Neuronal stem cell (in vitro differentiated cells): Measurements from ENCODE around the gene ZNF177.
"Not testable (repeated sequence)": the region's sequence is repeated elsewhere in the genome, so short reads cannot be mapped to it uniquely, and the experiment has no call there.

ENCODE experiments used
- DNase-seq: peaks from one replicate; pipeline ENCODE4 v3.0.0-alpha.2; 2013; ENCODE audit warnings: low spot score
- H2AFZ ChIP-seq: one replicate; pipeline ENCODE4 v1.6.1; 2013; ENCODE audit warnings: mild to moderate bottlenecking, low read length, inconsistent platforms
- H2AK5ac ChIP-seq: 2 replicates; pipeline ENCODE4 v1.6.1; 2013; ENCODE audit warnings: low read depth, mild to moderate bottlenecking, inconsistent platforms, low read length, moderate library complexity, mixed read lengths
- H2BK120ac ChIP-seq: 2 replicates; pipeline ENCODE4 v1.6.1; 2013; ENCODE audit warnings: low read depth, mild to moderate bottlenecking, inconsistent platforms, low read length, moderate library complexity, mixed read lengths
- H2BK12ac ChIP-seq: one replicate; pipeline ENCODE4 v1.6.1; 2013; ENCODE audit warnings: low read length, inconsistent platforms
- H2BK15ac ChIP-seq: 2 replicates; pipeline ENCODE4 v1.6.1; 2013; ENCODE audit warnings: mild to moderate bottlenecking, low read length, inconsistent platforms, mixed read lengths
- H2BK5ac ChIP-seq: one replicate; pipeline ENCODE4 v1.6.1; 2013; ENCODE audit warnings: inconsistent platforms, mild to moderate bottlenecking, low read length, moderate library complexity
- H3K14ac ChIP-seq: one replicate; pipeline ENCODE4 v1.6.1; 2013; ENCODE audit warnings: low read length, inconsistent platforms
- H3K18ac ChIP-seq: 2 replicates; pipeline ENCODE4 v1.6.1; 2013; ENCODE audit warnings: low read length, inconsistent platforms
- H3K23ac ChIP-seq: 2 replicates; pipeline ENCODE4 v1.6.1; 2013; ENCODE audit warnings: low read depth, mild to moderate bottlenecking, mixed read lengths, low read length, inconsistent platforms; ENCODE audit not compliant: poor library complexity
- H3K27ac ChIP-seq: replicated peaks from 3 replicates; pipeline ENCODE4 v1.5.1; 2013; ENCODE audit warnings: low read length, inconsistent platforms
- H3K27me3 ChIP-seq, 3 experiments: 2 replicates each; pipeline ENCODE4 v1.6.1; 2013; ENCODE audit warnings: low read length in 3 of 3, mild to moderate bottlenecking in 2 of 3, inconsistent platforms in 1 of 3, low read depth in 1 of 3, mixed read lengths in 1 of 3, moderate library complexity in 1 of 3; ENCODE audit not compliant: control insufficient read depth in 3 of 3, insufficient read depth in 3 of 3
- H3K36me3 ChIP-seq, 2 donors: replicated peaks in 1 of 2; 2 replicates each; pipeline ENCODE4 v1.6.1; 2013; ENCODE audit warnings: low read length in 2 of 2; ENCODE audit not compliant: control insufficient read depth in 2 of 2, insufficient read depth in 2 of 2
- H3K4ac ChIP-seq: 2 replicates; pipeline ENCODE4 v1.6.1; 2013; ENCODE audit warnings: inconsistent platforms, mild to moderate bottlenecking, low read length, moderate library complexity
- H3K4me1 ChIP-seq, 2 donors: 1 replicate in 1 of 2; 2 replicates in 1 of 2; pipeline ENCODE4 v1.6.1; 2013; ENCODE audit warnings: low read length in 2 of 2, low read depth in 1 of 2; ENCODE audit not compliant: control insufficient read depth in 2 of 2, insufficient read depth in 1 of 2
- H3K4me2 ChIP-seq: one replicate; pipeline ENCODE4 v1.6.1; 2013; ENCODE audit warnings: mild to moderate bottlenecking, low read length, inconsistent platforms; ENCODE audit not compliant: insufficient read depth, poor library complexity, severe bottlenecking
- H3K4me3 ChIP-seq, 2 donors: 2 replicates each; pipeline ENCODE4 v1.5.1; 2013; ENCODE audit warnings: low read length in 2 of 2, mild to moderate bottlenecking in 2 of 2, inconsistent platforms in 1 of 2, moderate library complexity in 1 of 2
- H3K79me1 ChIP-seq: one replicate; pipeline ENCODE4 v1.6.1; 2013; ENCODE audit warnings: low read depth, mild to moderate bottlenecking, inconsistent platforms, low read length, moderate library complexity
- H3K9ac ChIP-seq: one replicate; pipeline ENCODE4 v1.6.1; 2013; ENCODE audit warnings: mild to moderate bottlenecking, low read depth, low read length, inconsistent platforms; ENCODE audit not compliant: poor library complexity
- H3K9me3 ChIP-seq, 2 donors: replicated peaks in 1 of 2; 2 replicates each; pipeline versions ENCODE3 to v1.6.1; 2013; ENCODE audit warnings: low read length in 2 of 2, mild to moderate bottlenecking in 2 of 2, inconsistent platforms in 1 of 2, low read depth in 1 of 2, mixed read lengths in 1 of 2, moderate library complexity in 1 of 2; ENCODE audit not compliant: control insufficient read depth in 2 of 2, insufficient read depth in 1 of 2
- H4K8ac ChIP-seq: one replicate; pipeline ENCODE4 v1.6.1; 2013; ENCODE audit warnings: low read depth, mild to moderate bottlenecking, inconsistent platforms, low read length, moderate library complexity
- H4K91ac ChIP-seq: one replicate; pipeline ENCODE4 v1.6.1; 2013; ENCODE audit warnings: low read length, low read depth, mild to moderate bottlenecking, inconsistent platforms; ENCODE audit not compliant: poor library complexity
- WGBS, 2 donors: extraction: QIAGEN DNeasy Blood & Tissue Kit; methylation state at CpG; one replicate each; pipeline ENCODE4 v1.1.7; 2013; ENCODE audit warnings: missing lambda C conversion rate in 2 of 2, mixed read lengths in 1 of 2; ENCODE audit not compliant: insufficient read length in 2 of 2, insufficient replicate concordance in 1 of 2; ENCODE audit errors: extremely low coverage in 2 of 2; 5-methylcytosine and 5-hydroxymethylcytosine counted together

ZNF177 gene

GRCh38 chr19:9322201-9322600 is 40.6 kb upstream of the ZNF177 start:
- H3K23ac ChIP-seq, H3K4me2 ChIP-seq, H3K18ac ChIP-seq, H4K8ac ChIP-seq, H3K4me3 ChIP-seq, H2AK5ac ChIP-seq, H3K4ac ChIP-seq, H3K9ac ChIP-seq, H3K14ac ChIP-seq, H3K79me1 ChIP-seq, H4K91ac ChIP-seq, H3K36me3 ChIP-seq, H3K4me1 ChIP-seq, H2BK5ac ChIP-seq, H2BK120ac ChIP-seq, H2AFZ ChIP-seq, H3K27ac ChIP-seq, DNase-seq, H2BK12ac ChIP-seq, H3K27me3 ChIP-seq, H2BK15ac ChIP-seq: not testable (repeated sequence)
- peaks cover 10 to 30% of the 10 kb centered on the region in 2 donors for H3K9me3 ChIP-seq
- WGBS, 2 donors = no CpG with 5 or more reads among the region's 10 CpGs

DNA sequence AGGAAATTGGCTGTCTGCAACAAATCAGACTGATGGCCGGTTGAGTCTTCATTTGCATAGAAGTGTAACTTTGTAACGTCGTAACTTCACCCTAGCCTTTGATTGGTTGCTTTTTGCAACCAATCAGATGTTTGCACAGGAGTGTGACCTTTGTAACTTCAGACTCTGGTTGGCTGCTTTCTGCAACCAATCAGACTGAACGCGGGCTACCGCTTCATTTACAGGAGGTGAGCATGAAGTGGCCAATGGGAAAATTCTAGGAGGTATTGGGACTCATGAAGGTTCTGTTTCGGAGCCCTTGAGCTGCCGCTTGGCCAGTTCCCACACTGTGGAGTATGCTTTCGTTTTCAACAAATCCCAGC is 39.3 kb upstream of the ZNF177 start:
- peak overlapping the region; percentile 90 for H2AFZ ChIP-seq
- H3K14ac ChIP-seq = no peak overlapping the region
- no peak overlapping the region for H2AK5ac ChIP-seq
- no peak overlapping the region for H2BK15ac ChIP-seq
- no peak overlapping the region for H2BK120ac ChIP-seq
- peaks cover 15 to 39% of the 10 kb centered on the region in 2 donors for H3K9me3 ChIP-seq
- peaks cover 0 to 3% of the 10 kb centered on the region in 2 donors for H3K4me1 ChIP-seq
- H3K36me3 ChIP-seq = peaks cover 4 to 11% of the 10 kb centered on the region in 2 donors
- peaks cover 8% of the 10 kb centered on the region for H3K79me1 ChIP-seq
- no peak overlapping the region for H2BK12ac ChIP-seq
- DNase-seq = no peak
- H3K4ac ChIP-seq = no peak overlapping the region
- peak overlapping the region; percentile 49 to 51 for H3K4me3 ChIP-seq
- H2BK5ac ChIP-seq = no peak overlapping the region
- no peak overlapping the region for H3K9ac ChIP-seq
- WGBS, 2 donors = no CpG with 5 or more reads among the region's 9 CpGs
- no peak overlapping the region for H4K8ac ChIP-seq
- no peaks in the 10 kb centered on the region for H3K27me3 ChIP-seq
- peak overlapping the region; percentile 91 for H3K18ac ChIP-seq
- H4K91ac ChIP-seq = no peak overlapping the region
- H3K4me2 ChIP-seq = peak overlapping the region; percentile 57
- H3K23ac ChIP-seq = no peak overlapping the region
- H3K27ac ChIP-seq = peak overlapping the region; percentile 91

DNA sequence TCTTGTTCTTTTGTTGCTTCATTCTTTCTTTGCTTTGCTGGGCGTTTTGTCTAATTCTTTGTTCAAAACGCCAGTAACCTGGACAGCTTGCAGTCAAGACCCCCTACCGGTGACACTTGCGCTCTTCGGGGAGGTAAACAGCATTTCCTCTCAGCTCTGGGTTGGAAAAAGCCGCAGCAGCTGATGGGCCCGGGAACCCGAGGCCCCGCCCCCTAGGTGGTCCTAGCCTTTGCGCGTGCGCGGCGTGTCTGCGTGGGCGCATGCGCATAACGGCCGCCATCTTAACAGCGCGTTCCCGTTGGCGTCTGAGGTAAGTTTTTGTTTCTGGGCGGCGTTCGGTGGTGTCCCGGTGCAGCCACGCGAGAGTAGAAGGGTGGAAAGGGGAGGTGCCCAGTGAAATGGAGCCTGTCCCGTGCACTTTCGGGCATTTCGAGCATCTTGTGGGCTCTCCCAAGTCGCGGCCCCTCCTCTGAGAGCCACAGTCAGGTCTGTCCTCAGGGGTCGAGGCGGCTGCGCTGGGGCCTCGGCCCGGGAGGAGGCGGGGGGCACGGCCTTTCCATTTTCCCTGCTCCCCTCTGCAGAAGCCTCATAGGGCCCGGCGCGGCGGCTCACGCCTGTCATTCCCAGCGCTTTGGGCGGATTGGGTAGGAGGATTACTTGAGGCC is 38.8 kb upstream of the ZNF177 start, which contains the start of gene ZNF559:
Gene ZNF559 (plus strand): TSS at position 261 of the 665 bp plus-strand sequence. CDS start 14,371 bp downstream, outside the sequence.
- Histone ChIP-seq H2BK5ac (peak within 1 kb of the TSS; percentile 87), H4K8ac (no peak within 1 kb of the TSS), H3K23ac (peak within 1 kb of the TSS; percentile 85), H2AK5ac (peak within 1 kb of the TSS; percentile 40), H3K4me1 (peaks cover 0 to 3% of the 10 kb centered on the region in 2 donors), H3K9me3 (peaks cover 16 to 44% of the 10 kb centered on the region in 2 donors), H2BK15ac (no peak within 1 kb of the TSS), H2BK12ac (no peak within 1 kb of the TSS), H3K18ac (peak within 1 kb of the TSS; percentile 95), H3K4ac (no peak within 1 kb of the TSS), H2AFZ (peak within 1 kb of the TSS; percentile 90), H3K14ac (no peak within 1 kb of the TSS), H3K36me3 (peaks cover 5 to 12% of the 10 kb centered on the region in 2 donors), H3K27ac (peak within 1 kb of the TSS; percentile 95), H3K4me3 (peak within 1 kb of the TSS; percentile 49 to 89), H3K27me3 (no peaks in the 10 kb centered on the region), H4K91ac (no peak within 1 kb of the TSS), H3K9ac (peak within 1 kb of the TSS; percentile 82), H3K79me1 (peaks cover 8% of the 10 kb centered on the region), H3K4me2 (peak within 1 kb of the TSS; percentile 66), H2BK120ac (no peak within 1 kb of the TSS)
- no CpG with 5 or more reads among the region's 48 CpGs for WGBS, 2 donors
- peak; percentile 96 for DNase-seq

DNA sequence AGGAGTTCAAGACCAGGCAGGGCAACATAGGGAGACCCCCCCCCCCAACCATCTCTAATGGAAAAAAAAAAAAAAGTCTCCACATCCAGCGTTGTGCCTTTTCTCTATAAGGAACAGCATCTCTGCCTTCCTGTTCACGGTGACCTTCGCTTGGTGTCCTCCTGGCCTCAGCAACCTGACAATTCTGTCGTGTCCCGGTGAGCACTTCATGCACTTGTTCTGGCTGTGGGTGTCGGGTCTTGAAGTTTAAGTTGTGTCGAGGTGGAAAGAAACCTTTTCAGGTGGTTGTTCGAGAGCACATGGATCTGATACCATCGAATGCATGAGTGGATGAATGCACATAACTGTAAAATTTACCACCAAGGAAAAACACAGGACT is 38.2 kb upstream of the ZNF177 start:
- Histone ChIP-seq H3K79me1 (peaks cover 8% of the 10 kb centered on the region), H3K4me3 (peak overlapping the region; percentile 49 to 89), H2BK12ac (no peak overlapping the region), H4K8ac (no peak overlapping the region), H3K4me2 (peak overlapping the region; percentile 66), H3K23ac (no peak overlapping the region), H2BK5ac (peak overlapping the region; percentile 87), H2AFZ (peak overlapping the region; percentile 90), H3K27me3 (no peaks in the 10 kb centered on the region), H3K14ac (no peak overlapping the region), H2AK5ac (peak overlapping the region; percentile 40), H3K9me3 (peaks cover 16 to 49% of the 10 kb centered on the region in 2 donors), H3K9ac (peak overlapping the region; percentile 82), H4K91ac (no peak overlapping the region), H3K36me3 (peaks cover 5 to 12% of the 10 kb centered on the region in 2 donors), H3K18ac (peak overlapping the region; percentile 95), H2BK15ac (no peak overlapping the region), H2BK120ac (no peak overlapping the region), H3K4me1 (peaks cover 0 to 3% of the 10 kb centered on the region in 2 donors), H3K27ac (peak overlapping the region; percentile 95), H3K4ac (no peak overlapping the region)
- no CpG with 5 or more reads among the region's 9 CpGs for WGBS, 2 donors
- no peak for DNase-seq
